Neural progenitor cell (in vitro differentiated cells): ENCODE data around the gene KIF16B.

ENCODE experiments used
- CTCF ChIP-seq: fragments of 200-600 bp; sonication (generic); IDR thresholded peaks from 2 replicates; pipeline ENCODE4 v1.5.1; 2017; ENCODE audit warnings: antibody characterized with exemption, mild to moderate bottlenecking
- EZH2 ChIP-seq: fragments of 200-600 bp; sonication (generic); IDR thresholded peaks from 2 replicates; pipeline ENCODE4 v1.6.1; 2017; ENCODE audit warnings: antibody characterized with exemption, mild to moderate bottlenecking, moderate library complexity
- EZH2phosphoT487 ChIP-seq: fragments of 200-600 bp; sonication (generic); IDR thresholded peaks from 2 replicates; pipeline ENCODE4 v1.6.1; 2017; ENCODE audit warnings: antibody characterized with exemption

DNA sequence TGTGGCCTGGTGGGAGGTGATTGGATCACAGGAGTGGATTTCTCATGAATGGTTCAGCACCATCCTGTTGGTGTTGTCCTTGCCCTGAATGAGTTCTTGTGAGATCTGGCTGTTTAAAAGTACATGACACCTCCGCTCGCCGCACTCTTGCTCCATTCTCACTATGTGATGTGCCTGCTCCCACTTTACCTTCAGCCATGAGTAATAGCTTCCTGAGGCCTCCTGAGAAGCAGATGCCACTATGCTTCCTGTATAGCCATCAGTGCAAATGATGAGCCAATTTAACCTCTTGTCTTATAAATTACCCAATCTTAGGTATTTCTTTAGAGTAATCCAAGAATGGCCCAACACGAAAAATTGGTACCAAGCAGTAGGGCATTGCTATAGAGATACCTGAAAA lies 34.5 kb downstream of the KIF16B start:
- TF ChIP-seq EZH2 (no peak), CTCF (no peak), EZH2phosphoT487 (no peak)
